ENCODE measurements around the gene ZSCAN2.
"Not testable (repeated sequence)": the region's sequence is repeated elsewhere in the genome, so short reads cannot be mapped to it uniquely, and the experiment has no call there.

ZSCAN2 gene

DNA sequence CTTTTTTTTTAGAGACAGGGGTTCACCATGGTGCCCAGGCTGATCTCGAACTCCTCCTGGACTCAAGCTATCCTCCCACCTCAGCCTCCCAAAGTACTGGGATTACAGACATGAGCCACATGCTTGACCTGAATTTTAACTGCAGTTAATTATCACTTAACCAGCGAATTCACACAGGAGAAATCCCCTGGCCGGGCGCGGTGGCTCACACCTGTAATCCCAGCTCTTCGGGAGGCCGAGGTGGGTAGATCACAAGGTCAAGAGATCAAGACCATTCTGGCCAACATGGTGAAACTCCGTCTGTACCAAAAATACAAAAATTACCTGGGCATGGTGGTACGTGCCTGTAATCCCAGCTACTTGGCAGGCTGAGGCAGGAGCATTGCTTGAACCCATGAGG is 41.1 kb downstream of the ZSCAN2 start:
- not testable (repeated sequence) for DNase-seq

DNA sequence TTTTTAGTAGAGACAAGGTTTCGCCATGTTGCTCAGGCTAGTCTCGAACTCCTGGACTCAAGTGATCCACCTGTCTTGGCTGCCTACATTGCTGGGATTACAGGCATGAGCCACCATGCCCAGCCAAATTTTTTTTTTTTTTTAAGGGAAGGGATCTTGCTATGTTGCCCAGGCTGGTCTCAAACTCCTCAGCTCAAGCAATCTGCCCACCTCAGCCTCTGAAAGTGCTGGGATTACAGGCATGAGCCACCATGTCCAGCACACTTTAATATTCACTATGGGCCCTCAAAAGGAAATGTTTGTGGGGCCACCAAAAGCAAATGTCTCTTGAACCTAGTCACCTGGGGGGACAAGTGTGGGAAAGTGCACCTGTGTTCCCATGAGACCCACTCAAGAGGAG is 41.8 kb downstream of the ZSCAN2 start:
- not testable (repeated sequence) for DNase-seq

DNA sequence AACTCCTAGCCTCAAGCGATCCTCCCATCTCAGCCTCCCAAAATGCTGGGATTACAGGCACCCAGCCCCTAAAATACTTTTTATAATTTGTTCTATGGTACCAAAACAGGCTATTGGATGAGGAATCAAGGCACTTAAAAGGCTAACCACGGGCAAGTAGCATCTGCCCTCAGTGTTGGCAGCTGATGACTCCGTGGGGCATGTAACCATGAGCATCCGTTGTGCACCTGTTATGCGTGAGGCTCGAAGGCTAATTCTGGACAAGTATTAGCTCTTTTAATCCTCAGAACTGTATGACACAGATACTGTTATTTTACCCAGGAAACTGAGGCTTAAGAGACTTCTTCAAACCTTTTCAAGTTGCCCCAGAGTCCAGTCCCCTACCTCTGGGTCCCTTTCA is 43.0 kb downstream of the ZSCAN2 start:
- no peak for DNase-seq

DNA sequence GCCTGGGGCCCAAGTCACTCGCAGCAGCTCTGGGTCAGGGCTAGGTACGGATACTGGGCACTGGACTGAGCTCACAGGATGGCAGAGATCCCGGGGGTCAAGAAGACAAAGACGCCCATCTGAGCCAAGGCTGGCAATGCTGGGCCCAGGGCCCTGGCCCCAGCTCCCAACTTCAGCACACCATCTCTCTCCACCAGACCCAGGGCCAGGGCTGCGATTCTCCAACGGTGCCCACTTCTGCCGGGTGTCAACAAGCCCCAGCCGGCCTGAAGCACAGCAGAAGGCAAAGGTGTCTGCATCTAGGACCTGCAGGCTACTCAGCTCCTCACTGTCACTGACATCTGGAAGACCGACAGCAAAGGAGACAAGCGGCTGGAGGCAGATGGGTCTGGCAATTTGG is 44.7 kb downstream of the ZSCAN2 start:
- no peak for DNase-seq

DNA sequence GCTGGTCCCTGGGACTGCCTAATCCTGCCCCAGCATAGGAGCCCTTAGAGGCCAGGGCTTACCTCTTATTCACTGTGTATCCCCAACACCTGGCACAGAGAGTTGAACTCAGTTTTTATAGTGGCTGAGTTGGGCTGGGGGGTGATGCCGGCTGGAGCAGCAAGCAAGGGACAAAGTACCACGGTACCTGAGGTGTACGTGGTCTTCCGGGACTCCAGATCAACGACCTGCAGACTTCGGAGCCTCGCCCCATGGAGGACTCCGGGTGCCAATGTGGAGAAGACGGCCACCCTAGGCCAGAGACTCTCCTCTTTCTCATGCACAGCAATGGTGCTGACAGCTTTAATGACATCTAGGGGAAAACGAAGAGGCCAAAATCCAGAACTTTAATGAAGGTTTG is 45.2 kb downstream of the ZSCAN2 start:
- DNase-seq = no peak

DNA sequence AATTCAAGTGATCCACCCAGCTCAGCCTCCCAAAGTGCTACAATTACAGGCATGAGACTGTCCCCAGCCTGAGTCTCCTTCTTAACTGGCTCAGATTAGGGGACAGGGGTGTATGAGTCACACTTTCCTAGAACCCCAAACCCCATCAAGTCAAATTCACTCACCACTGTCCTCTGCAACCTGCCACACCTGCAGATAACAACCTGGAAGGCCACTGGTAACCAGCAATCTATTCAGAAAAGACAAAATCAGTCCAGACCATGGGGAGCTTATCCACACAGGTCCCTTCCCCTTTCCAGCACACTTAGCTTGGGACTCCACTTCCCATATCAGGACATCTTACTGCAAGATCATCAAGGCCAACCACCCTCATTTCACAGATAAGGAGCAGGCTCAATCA is 46.9 kb downstream of the ZSCAN2 start:
- no peak for DNase-seq

DNA sequence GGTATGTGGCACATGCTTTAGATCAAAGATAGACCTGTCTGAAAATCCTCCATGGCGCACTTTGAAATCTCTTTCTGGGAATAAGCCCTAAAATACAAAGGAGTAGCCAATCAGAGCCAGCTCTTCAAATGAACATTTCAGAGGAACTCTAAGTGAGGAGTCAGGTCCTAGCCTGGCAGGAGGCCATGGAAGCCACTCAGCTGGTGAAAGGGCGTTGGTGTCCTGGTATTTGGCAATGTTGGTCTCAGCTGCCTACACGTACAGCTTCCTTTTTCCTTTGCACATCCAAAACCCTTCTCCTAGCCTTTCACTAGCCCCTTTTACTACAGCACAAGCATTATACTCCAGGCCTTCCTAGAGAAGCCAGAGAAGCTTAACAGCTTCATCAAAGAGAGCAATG is 47.7 kb downstream of the ZSCAN2 start:
- DNase-seq = peak; percentile 70 to 79 (median 70)

DNA sequence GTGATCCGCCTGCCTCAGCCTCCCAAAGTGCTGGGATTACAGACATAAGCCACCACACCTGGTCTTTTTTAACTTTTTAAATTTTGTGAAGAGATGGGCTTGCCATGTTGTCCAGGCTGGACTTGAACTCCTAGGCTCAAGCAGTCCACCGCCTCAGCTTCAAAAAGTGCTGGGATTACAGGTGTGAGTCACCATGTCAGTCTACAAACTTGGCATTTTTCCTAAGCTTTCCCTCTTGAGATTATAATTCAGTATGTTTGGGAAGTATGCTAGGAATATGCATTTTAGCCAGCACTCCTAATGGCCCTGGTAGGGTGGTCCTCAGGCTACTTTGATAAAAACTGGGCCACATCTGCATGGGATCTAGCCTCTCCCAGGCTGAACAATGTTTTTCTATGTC is 48.9 kb downstream of the ZSCAN2 start:
- no peak for DNase-seq

DNA sequence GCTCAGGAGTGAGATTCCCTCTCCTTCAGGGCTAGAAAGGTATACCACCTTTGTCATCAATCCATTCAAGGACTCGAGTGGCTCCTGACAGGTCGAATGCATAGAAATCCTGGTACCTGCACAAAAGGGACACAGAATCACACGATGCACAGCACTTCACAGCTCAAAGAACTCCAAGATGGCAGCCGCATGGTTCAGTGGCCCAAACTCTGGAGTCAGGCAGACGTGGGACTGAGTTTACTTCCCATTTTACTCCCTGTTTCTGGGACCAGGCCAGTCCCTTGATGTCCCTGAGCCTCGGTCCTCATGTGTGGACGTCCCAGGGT is 52.7 kb downstream of the ZSCAN2 start:
- DNase-seq = no peak

DNA sequence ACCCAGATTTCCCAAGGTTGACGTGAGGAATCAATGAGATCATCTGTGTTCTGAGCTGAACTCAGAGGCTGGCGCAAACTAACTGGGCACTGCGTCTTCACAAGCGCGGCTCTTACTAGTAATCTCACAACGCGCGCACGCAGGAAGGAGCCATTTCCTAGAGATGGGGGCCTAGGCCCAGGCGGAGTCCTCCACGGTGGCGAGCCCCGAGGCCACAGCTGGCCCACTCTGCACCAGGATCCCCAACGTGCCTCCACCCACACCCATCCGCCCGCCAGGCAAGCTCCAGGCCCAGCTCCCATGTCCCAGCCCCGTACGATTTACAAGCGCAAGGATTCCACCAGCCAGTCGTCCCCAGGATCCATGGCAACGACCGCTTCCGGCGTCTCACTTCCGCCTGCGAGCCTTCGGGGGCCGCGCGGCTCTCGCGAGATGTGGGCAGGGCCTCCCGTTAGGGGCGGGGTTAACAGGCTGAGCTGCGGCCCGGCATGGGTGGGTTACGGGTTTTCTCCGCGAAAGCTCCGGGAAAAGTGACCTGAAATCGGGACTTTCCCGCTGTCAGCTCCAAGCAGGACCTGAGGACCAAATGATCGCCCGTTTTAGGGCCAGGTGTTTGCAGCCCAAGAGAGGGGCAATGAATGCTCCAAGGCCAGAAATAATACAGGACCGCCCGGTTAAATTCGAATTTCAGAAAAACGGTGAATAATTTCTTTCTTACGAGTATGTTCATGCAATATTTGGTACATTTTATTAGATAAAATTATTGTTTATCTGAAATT is 53.3 kb downstream of the ZSCAN2 start, which contains the start of gene WDR73:
TSS of gene WDR73 (minus strand) at position 374 of the 779 bp plus-strand sequence. CDS start at position 365, 9 bp downstream.
- DNase-seq = peak; percentile 96 to 98 (median 98)

DNA sequence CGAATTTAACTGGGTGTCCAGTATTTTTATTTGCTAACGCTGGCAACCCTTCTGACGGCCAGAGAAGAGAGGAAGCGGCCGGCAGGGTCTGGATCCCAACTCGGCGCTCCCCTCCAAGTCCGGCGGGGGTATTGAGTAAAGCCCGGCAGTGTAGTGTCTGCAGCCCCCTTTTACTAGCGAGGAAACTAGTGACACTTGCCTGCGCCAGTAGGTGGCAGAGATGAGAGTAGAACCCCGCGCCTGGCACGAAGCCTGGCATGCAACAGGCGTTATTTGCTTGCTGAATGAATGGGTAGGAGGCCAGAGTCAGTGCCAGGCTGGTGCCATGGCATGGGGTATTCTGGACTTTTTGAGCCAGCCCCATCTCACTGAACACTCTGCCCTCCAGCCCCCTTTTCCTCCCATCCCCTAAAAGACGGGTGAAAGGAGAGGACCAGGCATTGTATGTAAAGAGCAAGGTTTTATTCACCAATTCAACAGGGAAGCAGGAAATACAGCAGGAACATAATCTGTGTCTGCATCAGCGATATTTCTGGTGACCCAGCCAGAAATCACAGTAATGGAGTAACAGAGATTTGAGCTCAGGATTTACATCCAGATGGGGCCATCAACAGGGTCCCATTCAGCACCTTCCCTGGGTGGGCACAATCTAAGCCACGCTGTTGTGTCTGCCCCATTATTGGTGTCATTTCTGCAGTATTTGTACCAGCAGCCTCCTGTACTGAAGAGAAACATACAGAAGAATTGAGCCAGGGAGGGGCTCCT is 54.1 kb downstream of the ZSCAN2 start:
- DNase-seq = peak; percentile 79 to 82 (median 80)

DNA sequence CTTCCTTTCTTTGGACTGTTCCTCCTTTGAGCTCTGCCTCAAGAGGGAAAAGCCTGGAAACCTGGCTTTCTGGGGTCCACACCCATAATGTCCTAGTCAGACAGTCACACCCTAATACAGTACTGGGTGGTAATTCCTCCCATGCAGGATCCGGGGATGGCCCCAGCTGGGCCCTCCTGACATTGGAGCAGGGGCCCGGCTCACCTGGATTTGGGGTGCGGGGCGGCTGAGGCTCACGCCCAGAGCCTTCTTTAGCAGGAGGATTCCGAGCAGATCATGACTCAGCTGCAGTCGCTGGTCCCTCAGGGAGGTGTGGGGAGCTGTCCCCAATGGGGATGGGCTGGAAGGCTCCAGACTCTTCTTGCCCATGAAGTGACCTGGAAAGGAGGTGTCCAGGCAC is 56.2 kb downstream of the ZSCAN2 start:
- DNase-seq = no peak

DNA sequence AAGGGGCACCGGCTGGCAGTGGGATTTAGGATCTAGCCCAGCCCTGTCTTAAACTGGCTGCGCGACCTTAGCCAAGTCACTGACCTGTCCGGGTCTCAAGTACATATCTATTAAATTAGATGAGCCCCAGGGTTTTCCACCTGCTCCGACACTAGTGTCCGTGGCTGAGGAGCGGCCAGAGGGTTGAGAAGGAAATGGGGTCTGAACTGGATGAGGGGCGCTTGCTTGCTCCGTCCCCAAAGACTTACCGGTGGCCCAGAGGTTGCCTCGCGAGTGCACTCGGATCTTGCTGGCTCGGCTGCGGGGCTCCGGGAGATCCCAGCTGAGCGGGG is 56.9 kb downstream of the ZSCAN2 start:
- no peak for DNase-seq

DNA sequence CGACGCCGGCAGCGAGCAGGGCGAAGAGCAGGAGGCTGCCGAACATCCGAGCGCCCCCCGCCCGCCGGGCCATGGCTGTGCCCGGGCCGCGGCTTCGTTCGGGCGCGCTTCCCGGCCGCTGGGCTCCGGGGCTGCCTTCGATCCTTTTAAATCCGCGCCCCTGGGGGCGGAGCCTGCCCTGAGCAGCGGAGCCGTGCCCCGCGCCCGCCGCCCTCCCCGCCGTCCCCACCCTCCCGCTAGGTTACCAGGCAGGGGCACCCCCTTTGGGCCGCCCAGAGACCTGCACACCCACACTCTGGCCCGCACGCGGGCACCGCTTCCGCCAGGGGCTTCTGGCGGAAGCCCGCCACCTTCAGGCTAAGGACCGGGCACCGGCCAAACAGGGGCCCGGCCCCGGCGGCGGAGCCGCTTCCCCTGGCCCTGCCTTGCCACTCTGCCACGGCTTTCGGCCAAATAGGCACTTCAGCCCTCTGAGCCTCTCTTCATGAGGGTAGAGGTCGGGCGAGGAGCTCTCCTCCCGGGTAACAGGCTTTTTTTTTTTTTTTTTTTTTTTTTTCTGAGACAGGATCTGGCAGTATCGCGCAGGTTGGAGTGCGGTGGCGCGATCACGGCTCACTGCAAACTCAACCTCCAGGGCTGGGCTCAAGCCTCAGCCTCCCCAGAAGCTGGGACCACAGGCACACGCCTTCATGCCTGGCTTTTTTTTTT is 57.4 kb downstream of the ZSCAN2 start, which contains the start of gene NMB:
TSS of gene NMB (minus strand) at position 120 of the 708 bp plus-strand sequence. CDS start at position 73, 47 bp downstream.
- peak; percentile 75 to 90 (median 83) for DNase-seq

DNA sequence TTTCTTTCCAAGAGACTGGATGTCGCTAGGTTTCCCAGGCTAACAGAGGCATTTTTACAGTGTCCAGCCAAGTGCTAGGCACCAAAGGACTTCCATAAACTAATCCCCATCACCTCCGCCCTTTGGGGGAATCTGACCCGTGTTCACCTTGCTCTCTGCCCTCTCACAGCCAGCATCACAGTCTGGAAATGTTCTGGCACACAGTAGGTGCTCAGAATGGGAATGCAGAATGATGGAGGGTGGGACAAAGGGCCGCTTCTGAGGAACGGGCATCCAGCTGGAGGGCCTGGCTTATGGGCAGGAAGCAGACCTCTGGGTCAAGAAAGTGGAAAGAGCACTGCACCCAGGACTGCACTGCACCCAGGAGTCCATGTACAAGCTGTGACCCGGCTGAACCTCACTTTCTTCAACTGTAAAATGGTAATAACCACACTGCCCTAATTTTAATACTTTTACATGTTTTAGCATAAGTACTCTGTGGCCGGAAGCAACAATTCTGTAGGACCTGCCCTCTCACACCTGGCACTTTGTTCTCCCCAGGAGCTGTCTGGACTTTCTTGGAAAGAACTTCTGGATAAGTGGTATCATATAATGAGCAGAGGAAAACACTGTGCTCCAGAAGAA is 58.1 kb downstream of the ZSCAN2 start:
- DNase-seq = no peak

DNA sequence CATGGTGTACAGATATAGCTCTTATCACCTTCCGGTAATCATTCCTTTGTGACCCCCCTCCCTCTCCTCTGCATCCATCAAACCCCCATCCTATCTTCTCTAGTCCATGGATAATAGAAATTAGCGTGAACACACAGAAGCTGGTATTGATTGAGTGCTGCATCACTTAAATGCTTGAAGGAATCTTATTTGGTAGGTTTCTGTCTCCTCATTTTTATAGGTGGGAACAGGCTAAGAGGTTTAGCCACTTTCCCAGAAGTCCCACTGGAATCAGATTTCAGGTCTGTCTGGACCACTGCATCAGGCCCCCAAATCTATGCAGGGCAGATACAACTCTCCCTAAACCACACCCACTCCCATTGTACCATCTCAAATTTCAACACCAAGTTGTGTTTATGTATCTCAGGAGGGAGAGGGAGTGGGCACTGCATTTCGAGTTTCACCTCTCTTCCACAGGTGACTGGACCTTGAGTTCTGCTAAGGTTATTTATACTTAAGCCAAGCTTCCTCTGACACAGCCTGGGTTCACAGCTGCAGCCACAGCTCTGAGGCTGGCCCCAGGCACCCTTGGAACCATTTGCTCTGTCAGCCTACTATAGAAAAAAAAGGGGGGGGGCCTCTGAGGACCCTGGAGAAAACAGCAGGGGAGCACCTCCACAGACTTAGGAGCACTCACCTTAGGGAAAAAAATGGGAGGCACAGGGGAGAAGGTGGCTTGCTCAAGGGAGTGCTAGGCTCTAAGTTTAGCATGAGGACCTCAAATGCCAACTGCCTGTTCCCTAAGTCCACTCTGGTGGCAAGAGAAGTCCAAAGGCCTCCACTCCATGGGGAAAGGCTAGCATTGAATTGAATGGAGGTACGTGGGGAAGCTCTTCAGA is 59.3 kb downstream of the ZSCAN2 start:
- no peak for DNase-seq

DNA sequence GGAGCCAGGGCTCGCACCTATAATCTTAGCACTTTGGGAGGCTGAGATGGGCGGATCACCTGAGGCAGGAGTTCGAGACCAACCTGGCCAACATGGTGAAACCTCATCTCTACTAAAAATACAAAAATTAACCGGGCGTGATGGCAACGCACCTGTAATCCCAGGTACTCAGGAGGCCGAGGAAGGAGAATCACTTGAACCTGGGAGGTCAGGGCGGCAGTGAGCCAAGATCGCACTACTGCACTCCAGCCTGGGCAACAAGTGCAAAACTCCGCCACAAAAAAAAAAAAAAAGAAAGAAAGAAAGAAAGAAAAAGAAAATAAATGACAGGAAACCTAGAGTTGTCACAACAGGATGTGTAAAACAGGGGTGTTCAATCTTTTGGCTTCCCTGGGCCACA is 60.2 kb downstream of the ZSCAN2 start:
- no peak for DNase-seq

DNA sequence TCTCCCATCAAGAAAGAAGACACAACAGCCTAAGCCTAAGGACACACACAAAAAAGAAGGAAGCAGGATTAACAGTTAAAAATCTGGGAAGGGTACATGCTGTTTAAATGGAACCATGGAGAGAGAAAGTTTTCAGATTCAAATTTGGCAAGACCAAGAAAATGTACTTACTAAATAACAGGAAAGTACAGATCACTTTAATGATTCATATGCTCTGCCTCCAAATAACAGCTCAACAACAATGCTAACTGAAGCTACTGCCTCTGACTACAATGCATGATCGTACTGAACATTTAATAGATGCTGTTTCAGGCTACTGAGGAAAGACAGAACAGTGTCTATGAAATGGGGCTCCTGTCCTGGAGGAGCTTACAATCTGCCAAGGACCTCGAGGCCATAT is 65.6 kb downstream of the ZSCAN2 start:
- no peak for DNase-seq

DNA sequence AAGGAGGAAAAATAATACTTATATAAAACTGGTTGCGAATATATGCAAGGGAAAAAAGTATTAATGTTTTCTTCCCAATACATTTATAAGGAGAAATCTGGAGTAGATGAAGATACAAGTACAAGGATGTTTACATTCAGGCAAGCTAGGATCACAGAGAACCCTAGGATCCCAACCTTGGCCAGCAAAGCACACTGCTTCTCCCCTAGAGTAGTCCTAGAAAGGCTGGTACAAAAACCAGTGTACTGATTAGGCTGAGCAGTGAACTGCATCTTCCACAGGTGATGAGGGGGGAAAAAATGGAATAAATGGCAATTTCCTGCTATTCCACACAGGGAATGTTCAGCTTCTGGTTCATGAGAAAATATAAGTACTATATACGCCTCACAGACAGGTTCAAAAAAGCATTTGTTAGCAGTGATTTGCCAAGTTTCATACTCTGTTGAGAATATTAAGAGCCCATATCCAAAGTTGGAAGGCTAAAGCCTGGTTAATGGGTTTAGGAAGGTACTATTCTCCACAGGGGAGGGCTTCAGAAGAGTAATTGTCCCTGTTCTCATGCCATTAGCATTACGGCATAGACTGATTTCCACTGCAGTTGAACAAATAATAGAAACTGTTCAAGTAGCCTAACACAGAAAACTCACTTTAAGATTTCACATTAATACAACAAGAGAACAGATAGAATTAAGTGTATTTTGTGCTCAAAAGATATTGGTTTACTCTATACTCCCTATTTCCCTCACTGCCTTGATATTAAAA is 67.6 kb downstream of the ZSCAN2 start:
- DNase-seq = no peak

DNA sequence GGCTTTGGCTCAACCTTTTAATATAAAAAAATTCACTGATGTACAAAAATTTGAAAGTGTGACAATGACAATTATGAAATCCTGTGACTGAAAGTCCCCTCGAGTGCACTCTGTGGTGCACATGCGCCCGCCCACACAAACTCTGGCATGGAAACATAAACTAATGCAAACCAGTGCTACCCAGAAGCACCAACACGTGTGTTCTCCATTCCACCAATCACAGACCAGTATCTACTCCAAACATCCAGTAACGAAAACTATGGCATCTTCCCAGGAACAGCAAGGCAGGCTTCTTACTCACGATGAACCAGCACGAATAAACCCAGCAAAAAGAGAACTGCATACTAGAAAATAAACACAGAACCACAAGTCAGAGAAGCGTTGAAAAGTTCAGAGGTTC is 68.9 kb downstream of the ZSCAN2 start:
- peak in 1 of 3 donors; percentile 28 for DNase-seq

DNA sequence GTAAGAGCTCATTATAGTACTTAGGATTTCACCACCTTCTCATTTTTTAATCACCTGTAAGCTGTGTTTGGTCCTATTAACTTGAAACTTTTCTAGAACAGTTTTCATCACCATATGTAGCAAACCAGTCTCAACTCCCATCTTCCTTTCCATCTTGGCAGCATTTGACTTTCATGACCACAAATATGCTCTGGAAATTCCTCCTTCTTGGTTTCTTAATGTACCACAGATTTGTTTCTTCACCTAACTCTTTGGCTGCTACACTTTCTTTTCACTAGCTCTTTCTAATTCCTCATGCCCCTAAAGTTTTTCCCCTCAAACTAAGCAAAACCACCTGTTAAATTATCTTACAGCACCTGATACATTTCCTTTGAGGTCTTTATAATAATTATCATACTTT is 70.4 kb downstream of the ZSCAN2 start:
- DNase-seq = no peak
